ENCODE results near the gene FUBP3.

The FUBP3 gene, protein sequence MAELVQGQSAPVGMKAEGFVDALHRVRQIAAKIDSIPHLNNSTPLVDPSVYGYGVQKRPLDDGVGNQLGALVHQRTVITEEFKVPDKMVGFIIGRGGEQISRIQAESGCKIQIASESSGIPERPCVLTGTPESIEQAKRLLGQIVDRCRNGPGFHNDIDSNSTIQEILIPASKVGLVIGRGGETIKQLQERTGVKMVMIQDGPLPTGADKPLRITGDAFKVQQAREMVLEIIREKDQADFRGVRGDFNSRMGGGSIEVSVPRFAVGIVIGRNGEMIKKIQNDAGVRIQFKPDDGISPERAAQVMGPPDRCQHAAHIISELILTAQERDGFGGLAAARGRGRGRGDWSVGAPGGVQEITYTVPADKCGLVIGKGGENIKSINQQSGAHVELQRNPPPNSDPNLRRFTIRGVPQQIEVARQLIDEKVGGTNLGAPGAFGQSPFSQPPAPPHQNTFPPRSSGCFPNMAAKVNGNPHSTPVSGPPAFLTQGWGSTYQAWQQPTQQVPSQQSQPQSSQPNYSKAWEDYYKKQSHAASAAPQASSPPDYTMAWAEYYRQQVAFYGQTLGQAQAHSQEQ

DNA sequence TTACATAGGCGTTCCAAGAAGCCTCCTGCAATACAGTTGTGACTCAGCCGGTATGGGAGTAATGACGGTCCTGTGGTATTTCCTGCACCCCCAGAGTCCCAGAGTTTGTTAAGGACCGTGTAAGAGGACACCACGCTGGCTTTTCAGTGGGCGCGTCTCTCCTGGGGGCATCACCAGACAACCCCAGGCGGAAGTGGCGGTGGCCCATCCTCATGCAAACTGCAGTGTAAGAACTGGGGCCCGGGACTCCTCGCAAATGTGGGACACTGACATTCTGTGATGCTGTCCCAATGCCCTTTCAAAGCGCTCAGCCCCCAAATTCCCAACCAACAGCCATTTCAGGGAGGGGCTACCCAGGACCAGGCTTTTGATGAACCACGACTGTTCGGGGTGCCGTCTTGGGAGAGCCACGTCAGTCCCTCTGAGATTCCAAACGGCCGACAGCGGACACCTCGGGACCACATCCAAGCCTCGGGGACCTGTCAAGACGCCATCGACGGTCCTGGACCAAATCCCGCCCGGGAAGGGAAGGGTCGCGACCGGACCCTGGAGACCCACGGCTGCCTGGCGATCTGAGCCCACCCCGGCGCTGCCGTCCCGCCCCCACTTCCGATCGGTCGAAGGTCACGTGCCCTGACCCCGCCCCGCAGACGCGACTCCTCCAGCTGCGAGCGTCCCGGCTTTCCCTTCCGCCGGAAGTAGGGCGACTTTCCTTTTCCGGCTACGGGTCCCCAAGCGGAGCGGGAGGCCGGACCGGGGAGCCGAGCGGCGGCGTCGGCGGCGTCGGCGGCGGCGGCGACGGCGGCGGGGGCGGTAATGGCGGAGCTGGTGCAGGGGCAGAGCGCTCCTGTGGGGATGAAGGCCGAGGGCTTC lies at the start of gene FUBP3:
TSS of gene FUBP3 (plus strand) at position 713 of the 873 bp plus-strand sequence. CDS start at position 817, 104 bp downstream.
- peak; percentile 93 for DNase-seq

DNA sequence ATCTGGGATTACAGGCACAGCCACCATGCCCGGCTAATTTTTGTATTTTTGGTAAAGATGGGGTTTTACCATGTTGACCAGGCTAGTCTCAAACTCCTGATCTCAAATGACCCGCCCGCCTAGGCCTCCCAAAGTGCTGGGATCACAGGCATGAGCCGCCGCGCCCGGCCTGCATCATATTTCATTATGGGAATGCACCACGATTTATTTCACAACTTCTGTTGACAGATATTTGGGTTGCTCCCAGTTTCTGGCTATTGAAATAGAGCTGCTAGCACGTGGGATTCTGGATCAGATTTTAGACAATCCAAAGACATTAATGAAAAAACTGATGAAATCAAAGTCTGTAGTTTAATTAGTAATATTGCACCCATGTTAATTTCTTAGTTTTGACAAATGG lies 48.4 kb upstream of the FUBP3 start:
- no peak for DNase-seq

DNA sequence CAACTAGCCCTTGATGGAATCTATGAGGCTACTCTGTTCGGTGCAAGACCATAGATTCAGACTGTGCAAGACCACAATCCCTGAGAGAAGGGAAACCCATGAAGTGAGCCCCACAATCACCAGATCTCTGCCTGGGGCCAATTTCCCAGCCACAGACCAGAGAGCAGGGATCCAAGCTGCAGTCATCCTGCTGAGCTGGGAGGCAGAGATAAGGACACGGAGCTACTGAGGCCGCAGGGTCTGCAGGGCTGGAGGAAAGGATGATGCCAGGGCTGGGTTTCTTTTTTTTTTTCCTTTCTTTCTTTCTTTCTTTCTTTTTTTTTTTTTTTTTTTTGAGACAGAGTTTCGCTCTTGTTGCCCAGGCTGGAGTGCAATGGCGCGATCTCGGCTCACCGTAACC lies 47.7 kb upstream of the FUBP3 start:
- DNase-seq = no peak

DNA sequence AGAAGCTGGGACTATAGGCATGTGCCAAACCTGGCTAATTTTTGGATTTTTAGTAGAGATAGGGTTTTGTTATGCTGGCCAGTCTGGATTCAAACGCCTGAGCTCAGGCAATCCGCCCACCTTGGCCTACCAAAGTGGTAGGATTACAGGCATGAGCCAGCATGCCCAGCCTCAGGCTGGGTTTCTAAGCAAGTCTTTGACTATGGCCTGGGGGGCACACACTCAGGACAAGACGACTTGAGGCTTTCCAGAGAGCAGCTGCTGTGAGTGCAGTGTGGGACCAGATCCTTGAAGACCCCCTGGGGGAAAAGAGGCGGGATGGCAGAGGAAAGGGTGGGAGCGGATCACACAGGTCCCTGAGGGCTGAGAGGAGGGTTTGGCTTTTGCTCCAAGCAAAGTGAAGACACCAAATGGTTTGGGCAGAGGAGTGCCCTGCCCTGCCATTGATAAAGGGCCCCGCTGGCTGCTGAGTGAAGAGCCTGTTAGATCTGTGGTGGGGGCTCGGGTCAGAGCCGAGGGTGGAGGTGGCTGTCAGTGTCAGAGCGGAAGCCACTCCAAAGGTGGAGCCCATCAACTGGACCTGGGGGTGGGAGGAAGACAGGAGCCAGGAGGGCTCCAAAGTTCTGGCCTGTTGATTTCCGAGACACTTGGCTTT lies 46.8 kb upstream of the FUBP3 start:
- DNase-seq = no peak

DNA sequence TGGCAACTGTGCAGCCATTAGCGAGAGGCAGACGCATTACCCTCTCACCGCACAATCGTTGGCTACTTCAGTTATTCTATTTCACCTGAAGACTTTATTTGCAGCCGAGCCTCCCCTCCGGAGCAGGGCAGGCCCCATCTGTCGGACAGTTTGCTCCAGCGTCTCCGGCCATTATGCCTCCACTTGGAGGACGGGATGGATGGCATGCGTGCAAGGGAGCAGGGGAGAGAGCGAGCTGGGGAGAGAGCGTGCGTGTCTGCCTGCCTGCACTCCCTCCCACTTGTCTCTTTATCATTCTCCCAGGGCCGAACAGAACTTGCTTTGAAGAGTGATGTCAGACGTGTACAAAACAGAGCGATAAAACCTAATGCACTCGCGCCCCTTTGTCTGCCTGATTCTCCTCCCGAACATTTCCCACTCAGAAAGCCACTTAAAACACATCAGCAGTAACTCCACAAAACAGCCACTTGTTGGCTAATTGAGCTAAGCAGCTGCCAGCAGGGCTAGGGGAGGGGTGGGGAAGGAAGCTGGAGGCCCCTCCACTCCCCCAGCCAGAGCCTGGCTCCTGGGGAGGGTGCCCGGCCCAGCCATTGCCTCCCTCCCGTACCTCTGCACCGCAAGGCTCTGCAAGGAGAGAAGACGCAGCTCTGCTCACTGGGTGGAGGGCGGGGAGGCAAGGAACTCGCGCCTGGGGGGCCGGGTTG lies 43.4 kb upstream of the FUBP3 start:
- no peak for DNase-seq

DNA sequence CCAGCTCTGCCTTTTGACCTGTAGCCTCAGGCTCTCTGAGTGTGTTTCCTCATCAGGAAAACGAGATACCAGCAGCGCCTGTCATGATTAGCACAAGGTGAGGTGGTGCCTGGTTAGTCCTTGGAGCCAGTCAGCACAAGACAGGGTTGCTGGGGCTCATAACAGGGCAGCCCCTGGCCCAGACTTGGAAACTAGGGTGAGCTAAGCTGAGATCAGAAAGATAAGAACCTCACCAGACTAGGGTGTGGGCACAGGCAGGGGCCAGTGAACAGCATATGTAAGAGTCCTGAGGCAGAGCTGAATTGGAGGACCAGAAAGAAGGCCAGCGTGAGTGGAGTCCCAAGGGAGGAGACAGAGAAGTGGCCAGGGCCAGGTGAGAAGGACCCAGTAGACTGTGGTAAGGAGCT lies 42.7 kb upstream of the FUBP3 start:
- no peak for DNase-seq

DNA sequence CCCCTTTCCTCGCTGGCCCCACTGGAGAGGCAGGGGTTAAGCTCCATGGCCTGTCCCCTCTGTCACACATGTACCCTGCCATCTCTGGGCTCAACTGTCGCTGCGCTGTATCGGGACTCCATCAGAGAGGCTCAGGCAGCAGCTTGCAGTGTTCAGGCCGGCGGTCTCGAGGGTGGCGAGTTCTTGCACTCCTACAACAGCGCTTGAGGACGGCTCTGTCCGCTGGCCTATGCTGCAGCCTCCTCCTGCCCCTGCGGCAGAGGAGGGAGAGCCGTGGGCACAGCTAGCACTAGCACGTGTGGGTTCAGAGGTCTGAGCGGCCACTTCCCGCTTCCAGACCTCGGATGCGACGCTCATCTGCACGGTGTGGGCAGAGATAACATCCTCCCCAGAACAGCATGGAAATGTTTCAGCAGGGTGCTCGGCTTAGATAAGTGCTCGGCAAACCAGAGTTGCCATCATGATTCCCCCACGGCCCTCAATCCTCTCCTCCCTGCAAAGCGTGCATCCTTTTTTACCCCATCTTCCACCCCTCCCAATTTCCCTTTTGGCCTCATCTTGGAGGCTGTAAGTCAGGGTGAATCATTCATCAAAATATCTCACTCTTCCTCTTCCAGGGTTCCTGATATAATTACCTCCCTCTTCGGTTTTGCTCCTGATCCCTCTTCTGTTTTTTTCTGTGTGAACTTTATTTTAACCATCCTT lies 41.9 kb upstream of the FUBP3 start:
- no peak for DNase-seq

DNA sequence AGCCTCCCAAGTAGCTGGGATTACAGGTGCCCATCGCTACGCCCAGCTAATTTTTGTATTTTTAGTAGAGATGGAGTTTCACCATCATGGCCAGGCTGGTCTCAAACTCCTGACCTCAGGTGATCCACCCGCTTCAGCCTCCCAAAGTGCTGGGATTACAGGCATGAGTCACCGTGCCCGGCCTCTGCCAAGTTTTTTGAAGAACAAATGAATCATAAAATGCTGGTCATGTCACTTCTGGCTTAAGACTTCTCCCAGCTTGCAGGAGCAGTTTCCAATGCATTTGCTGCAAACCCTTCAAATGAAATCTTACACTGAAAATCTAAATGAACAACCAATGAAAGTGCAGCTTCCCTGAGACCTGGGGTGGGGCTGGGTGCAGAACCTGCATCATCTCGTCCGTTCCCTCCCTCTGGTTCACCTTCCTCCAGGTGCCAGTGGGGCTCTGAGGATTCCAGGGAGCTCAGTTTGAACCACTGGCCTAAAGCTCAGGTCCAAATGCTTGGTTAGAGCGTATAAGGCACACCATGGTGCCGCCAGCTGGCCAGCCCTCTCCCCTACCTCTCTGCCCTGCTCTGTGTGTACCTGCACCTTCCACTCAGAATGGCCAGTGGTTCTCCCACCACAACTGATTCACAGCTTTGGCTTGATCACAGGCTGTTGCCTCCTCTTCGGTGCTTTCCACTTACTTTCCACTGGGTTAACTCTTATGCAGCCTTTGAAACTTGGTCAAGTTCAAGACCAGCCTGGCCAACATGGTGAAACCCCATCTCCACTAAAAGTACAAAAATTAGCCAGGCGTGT lies 39.8 kb upstream of the FUBP3 start:
- no peak for DNase-seq

DNA sequence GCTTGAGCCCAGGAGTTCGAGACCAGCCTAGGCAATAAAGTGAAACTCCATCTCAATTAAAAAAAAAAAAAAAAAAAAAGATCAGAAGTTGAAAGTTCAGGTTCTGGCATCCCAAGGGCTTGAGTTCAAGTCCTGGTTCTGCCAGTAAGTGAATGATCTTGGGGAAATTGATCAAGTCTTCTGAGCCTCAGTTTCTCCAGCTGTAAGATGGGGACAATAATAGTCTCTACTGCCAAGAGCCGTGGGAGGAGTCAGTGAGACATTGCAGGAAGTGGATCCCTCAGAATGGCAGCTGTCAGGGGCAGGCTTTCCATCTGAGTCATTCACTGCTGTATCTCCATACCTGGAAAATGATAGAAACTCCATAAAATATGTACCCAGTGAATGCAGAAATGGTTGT lies 37.8 kb upstream of the FUBP3 start:
- DNase-seq = no peak

DNA sequence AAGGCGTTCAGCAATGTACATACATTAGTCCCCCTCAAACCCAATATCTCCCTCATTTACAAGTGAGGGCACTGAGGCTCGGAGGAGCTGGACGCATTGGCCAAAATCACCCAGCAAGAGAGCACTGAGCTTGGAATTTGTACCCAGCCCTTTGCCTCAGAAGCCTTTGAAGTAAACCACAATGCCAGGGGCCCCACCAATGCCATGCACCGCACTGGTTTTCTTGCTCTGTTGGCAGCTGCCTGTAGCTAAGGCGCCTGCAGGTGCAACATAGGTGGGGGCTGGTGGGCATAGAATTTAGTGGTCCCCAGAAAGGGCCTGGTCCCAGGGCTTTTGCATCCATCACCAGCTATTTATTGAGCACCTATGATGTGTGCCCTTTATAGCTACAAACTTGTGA lies 37.3 kb upstream of the FUBP3 start:
- DNase-seq = no peak

DNA sequence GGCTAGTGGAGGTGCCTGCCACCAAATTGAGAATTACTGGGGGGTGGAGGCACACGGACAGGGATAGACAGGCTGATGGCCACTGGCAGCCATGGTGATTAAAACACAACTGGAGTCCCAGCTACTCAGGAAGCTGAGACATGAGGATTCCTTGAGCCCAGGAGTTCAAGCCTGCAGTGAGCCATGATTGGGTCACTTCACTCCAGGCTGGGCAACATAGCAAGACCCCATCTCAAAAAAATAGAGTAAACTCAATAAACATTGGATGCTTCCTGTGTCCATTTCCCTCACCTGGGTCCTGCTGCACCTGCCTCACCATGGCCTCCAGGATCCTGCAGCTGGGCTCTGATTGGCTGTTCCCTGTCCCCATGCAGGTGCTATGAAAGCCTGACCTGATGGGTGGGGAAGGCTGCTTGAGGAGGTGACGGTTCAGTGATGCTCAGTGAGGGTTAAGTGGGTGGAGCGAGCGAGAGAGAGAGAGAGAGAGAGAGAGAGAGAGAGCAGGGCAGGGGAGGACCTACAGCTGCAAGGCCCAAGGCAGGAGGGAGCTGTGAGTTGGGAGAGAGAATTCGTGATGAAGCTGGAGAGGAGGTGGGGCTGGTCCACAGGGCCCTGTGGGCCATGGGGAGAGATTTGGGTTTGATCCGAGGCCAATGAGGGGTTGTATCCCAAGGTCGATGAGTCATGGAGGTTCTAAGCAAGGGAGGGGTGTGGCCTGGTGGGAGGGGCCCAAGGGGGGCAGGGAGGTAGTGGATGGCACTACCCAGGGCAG lies 36.7 kb upstream of the FUBP3 start:
- DNase-seq = no peak

DNA sequence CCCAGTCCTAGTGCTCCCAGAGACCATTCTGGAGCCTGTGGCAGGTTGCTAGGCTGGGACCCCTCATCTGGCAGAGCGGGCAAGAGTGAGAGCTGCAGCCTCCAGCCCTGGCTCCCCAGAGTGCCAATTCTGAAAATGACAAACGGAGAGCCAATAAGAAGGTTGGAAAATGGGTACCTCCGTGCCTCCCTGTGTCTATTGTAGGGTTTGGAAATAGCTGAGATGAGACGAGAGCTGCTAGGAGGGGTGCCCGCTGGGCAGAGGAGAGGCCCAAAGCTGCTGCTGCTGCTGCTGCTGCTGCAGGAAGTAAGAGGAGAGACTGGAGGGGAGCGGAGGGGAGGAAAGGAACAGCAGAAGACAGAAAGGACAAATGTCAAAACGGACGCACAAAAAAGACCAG lies 36.0 kb upstream of the FUBP3 start:
- DNase-seq = no peak

DNA sequence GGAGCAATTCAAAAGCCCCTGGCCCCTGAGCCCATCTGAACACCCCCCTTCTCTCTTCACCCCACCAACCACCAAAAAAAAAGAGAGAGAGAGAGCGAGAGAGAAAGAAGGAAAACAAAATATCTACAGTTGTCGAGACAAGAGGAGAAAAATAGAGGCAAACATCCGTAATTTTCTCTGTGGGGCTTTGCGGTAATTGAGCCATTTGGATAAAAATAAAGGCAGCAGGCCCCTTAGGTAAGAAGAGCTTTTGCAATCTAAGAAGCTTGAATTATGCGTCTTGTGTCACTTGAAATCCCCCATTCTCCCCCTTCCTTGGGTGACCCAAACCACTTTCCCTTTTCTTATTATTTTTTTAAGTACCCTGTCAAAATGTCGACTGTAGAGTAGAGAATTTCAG lies 35.5 kb upstream of the FUBP3 start:
- DNase-seq = no peak

DNA sequence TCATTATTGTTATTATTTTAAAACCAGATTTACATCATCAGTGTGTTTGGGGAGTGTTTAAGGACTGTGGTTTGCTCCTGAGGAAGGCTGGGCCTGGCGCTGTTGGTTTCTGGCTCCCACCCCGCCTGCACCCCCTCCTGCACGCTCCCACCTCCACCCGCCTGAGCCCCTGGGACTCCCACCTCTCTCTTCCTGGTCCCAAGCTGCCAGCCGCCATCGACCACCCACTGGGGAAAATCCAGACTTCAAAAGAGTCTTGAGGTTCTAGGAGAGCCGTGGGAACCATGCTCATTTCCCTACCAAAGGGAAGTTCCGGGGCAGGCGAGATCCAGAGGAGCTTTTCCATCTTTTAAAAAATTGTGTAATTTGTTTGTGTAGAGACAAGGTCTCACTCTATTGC lies 35.0 kb upstream of the FUBP3 start:
- no peak for DNase-seq

DNA sequence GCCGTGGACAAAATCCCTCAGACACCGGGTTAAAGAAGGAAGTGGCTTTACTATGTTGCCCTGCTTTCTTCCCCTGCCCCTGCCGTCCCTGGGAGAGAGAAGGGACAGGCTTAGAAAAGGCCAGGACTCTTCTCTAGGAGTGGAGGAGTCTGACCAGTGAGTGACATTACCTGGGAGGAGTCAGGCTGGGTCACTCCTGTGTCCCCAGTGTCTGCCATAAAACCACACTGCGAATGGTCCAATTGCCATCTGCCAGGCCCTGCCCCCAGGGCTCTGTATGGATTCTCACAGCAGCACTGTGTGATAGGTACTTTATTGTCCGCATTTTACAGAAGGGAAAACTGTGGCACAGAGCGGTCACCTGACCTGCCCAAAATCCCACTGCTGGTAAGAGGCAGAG lies 31.3 kb upstream of the FUBP3 start:
- DNase-seq = no peak

DNA sequence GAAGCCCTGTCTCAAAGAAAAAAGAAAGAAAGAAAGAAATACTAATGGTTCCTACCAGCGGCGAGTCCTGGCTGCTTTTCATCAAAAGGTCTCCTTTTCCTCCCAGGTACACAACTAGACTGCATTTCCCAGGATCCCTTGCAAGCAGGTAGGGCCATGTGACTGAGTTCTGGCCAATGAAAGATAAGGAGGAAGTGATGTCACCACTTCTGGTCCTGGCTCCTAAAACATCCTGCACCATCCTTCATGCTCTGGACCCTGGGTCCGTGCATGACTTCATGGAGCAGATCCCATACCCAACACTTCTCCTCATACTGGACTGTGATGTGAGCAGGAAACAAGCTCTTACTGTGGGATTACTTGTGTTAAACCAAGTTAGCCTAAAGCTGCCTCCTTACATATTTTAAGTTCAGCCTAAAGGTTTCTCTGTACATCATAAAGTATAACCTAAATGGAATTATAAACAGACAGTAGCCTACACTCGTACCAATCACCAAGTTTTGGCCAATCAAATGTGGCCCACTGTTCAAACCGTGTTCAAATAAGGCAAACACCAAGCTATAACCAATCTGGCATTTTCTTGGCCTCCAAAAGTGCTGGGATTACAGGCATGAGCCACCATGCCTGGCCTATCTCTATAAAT lies 30.2 kb upstream of the FUBP3 start:
- no peak for DNase-seq

DNA sequence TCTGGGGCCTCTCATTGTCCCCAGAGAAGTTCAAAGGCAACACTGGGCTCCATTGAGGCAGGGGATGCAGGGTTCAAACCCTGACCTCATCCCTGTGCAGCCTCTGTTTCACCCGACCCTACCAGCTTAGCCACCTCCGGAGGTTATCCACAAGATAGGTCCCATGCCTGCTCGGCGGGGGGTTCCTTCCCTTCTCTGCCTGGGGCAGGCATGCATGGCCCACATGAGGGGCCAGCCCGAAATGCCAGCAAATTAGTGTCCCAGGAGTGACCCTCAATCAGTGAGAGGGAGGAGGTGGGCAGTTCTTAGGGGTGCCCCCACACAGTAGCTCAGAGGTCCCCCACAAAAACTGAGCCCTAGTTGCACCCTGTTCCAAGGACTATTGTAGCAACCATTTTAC lies 24.8 kb upstream of the FUBP3 start:
- no peak for DNase-seq

DNA sequence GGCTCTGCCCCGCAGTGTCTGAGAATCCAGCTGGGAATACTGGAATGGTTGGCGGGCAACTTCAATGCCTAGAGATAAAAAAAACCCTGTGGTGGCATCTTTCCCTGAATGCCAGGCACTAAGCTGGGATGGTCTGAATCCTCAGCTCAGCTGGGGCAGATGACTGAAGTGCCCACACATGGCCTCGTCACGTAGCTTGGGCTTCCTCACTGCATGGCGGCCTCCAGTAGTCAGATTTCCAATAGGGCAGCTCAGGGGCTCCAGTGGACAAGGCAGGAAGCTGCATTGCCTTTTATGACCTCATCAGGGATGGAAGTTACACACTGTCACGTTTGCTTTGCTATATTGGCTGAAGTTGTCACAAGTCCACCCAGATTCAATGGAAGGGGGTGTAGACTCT lies 24.3 kb upstream of the FUBP3 start:
- DNase-seq = no peak

DNA sequence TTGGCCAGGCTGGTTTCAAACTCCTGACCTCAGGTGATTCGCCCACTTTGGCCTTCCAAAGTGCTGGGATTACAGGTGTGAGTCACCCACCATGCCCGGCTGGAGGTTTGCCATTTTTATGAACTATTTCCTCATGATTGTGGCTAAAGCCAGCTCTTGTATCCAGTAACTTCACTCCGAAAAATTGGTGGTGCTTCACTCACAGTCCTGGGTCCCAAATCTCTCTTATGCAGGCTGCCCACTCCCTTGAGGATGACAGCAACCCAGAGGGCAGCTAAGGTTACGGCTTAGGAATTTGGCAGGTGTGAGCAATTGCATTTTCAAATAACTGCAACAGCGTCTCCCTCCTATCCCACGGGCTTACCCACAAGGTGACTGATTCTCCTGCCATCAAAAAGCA lies 23.4 kb upstream of the FUBP3 start:
- DNase-seq = no peak

Data from activated naive CD4-positive, alpha-beta T cell treated with anti-CD3 and anti-CD28 coated beads, Interleukin-2, amount 50 U/mL, for 16 hours (primary cell).